Stomach (tissue), 9 donors: ENCODE measurements around the gene NPDC1. TPM values are rescaled to one million over a fixed set of nuclear protein-coding genes. Genes with fewer than 3 reads are reported as not detected.

Experiments used
- DNase-seq, 2 donors: peaks; one replicate each; pipeline versions ENCODE4 v3.0.0 to v3.0.0-alpha.2; 2013 to 2019
- H3K27ac ChIP-seq, 5 donors: fragments of 200-600 bp in 4 of 5; sonication (generic) in 4 of 5; one replicate each; pipeline ENCODE4 v1.5.1; 2013 to 2019; ENCODE audit warnings: mild to moderate bottlenecking in 1 of 5, moderate library complexity in 1 of 5
- H3K27me3 ChIP-seq, 3 donors: fragments of 200-600 bp; sonication (generic); one replicate each; pipeline ENCODE4 v1.5.1; 2017 to 2019; ENCODE audit warnings: mixed run types in 1 of 3
- H3K36me3 ChIP-seq, 4 donors: fragments of 200-600 bp; sonication (generic); 1 replicate in 3 of 4; 2 replicates in 1 of 4; pipeline ENCODE4 v1.5.1; 2016 to 2019
- H3K4me1 ChIP-seq, 4 donors: fragments of 200-600 bp; sonication (generic); one replicate each; pipeline ENCODE4 v1.5.1; 2016 to 2019
- H3K4me3 ChIP-seq, 4 donors: fragments of 200-600 bp; sonication (generic) in 3 of 4; one replicate each; pipeline ENCODE4 v1.5.1; 2016 to 2019; ENCODE audit warnings: mild to moderate bottlenecking in 1 of 4
- H3K9me3 ChIP-seq, 4 donors: fragments of 200-600 bp; sonication (generic); one replicate each; pipeline ENCODE4 v1.5.1; 2016 to 2019
- CTCF ChIP-seq, 7 experiments: fragments of 450-650 bp in 4 of 7; fragments of 200-600 bp in 3 of 7; sonication (generic) in 3 of 7; IDR thresholded peaks; one replicate each; pipeline ENCODE4 v1.5.1; 2016 to 2019; ENCODE audit warnings: antibody characterized with exemption in 7 of 7, control low read depth in 2 of 7, mild to moderate bottlenecking in 1 of 7
- EP300 ChIP-seq: sonication (generic); formaldehyde crosslinking; IDR thresholded peaks from one replicate; pipeline ENCODE4 v1.6.1; 2017; ENCODE audit warnings: antibody characterized with exemption
- POLR2A ChIP-seq, 4 donors: fragments of 450-650 bp; IDR thresholded peaks; one replicate each; pipeline ENCODE4 v1.6.1; 2016; ENCODE audit warnings: antibody characterized with exemption in 4 of 4, control low read depth in 2 of 4, mild to moderate bottlenecking in 1 of 4, moderate library complexity in 1 of 4
- POLR2AphosphoS5 ChIP-seq, 3 donors: sonication (generic); formaldehyde crosslinking; IDR thresholded peaks; one replicate each; pipeline ENCODE4 v1.6.1; 2016; ENCODE audit warnings: antibody characterized with exemption in 3 of 3
- WGBS, 5 donors: extraction: QIAGEN DNeasy Blood & Tissue Kit in 3 of 5; methylation state at CpG; one replicate each; pipeline versions ENCODE4 v1.1.5 to v1.1.7; 2013 to 2018; 5-methylcytosine and 5-hydroxymethylcytosine counted together
- intact Hi-C: fragments of 100-400 bp; cut with DNase I; formaldehyde crosslinking; loops from one replicate; pipeline ENCODE4 v1.15.1; 2023; ENCODE audit warnings: low total_unique reads
- polyA plus RNA-seq, 3 donors: library from polyadenylated mRNA; stranded (reverse); fragments of 200-250 nt; gene quantifications; one replicate each; pipeline ENCODE4 v1.2.3, GENCODE V29; 2013
- total RNA-seq, 5 donors: library from RNA; depleted of rRNA; stranded (reverse); fragments of >200 nt; gene quantifications; one replicate each; pipeline versions ENCODE4 v1.1.0 to v1.2.3, GENCODE V29; 2014 to 2016
- donor health status: healthy with polysubstance abuse.
- donor health status: Bipolar disorder and iron deficiency.
- donor health status: healthy.

NPDC1 gene
- total and polyA plus RNA-seq, 8 donors, result 20.0 to 276 (median 180) TPM

GRCh38 chr9:137078701-137079400, 32.9 kb upstream of the NPDC1 start:
- intact Hi-C loops, result no loop called here

GRCh38 chr9:137077758-137078693, 32.0 kb upstream of the NPDC1 start:
- TF ChIP-seq POLR2AphosphoS5 (IDR thresholded peaks at IDR 0.05) (no peak), EP300 (no peak), POLR2A (IDR thresholded peaks at IDR 0.05) (no peak), CTCF (IDR thresholded peaks at IDR 0.05) (no peak)
- Histone ChIP-seq H3K27ac (peak overlapping the region; percentile 53 to 75 (median 67)), H3K27me3 (peaks cover 0 to 31% (median 0%) of the 10 kb centered on the region in 3 donors), H3K9me3 (no peaks in the 10 kb centered on the region), H3K4me1 (peaks cover 18 to 41% (median 35%) of the 10 kb centered on the region in 4 donors), H3K4me3 (peak overlapping the region; percentile 55 to 85 (median 70)), H3K36me3 (peaks cover 15 to 46% (median 44%) of the 10 kb centered on the region in 4 donors)
- 8 to 30% (median 9%) methylated on average over 31 to 76 of the region's 76 CpGs for WGBS, 5 donors
- intact Hi-C loops, result no loop called here
- peak in 1 of 2 donors; percentile 75 for DNase-seq

More at GRCh38 chr9:137078701-137079400, 32.9 kb upstream of the NPDC1 start:
- H3K27me3 ChIP-seq, result peaks cover 0 to 31% (median 0%) of the 10 kb centered on the region in 3 donors
- DNase-seq, result peak in 1 of 2 donors; percentile 49
- peaks cover 18 to 45% (median 41%) of the 10 kb centered on the region in 4 donors for H3K4me1 ChIP-seq
- peak overlapping the region in 2 of 5 donors; percentile 53 to 69 for H3K27ac ChIP-seq
- peak overlapping the region; percentile 55 to 85 (median 70) for H3K4me3 ChIP-seq
- TF ChIP-seq EP300, result no peak
- no peak for TF ChIP-seq POLR2A (IDR thresholded peaks at IDR 0.05)
- TF ChIP-seq CTCF (IDR thresholded peaks at IDR 0.05), result no peak
- TF ChIP-seq POLR2AphosphoS5 (IDR thresholded peaks at IDR 0.05), result no peak
- H3K36me3 ChIP-seq, result peaks cover 15 to 49% (median 47%) of the 10 kb centered on the region in 4 donors
- WGBS, 5 donors, result 45 to 66% (median 60%) methylated on average over 22 to 51 of the region's 51 CpGs
- H3K9me3 ChIP-seq, result no peaks in the 10 kb centered on the region

GRCh38 chr9:137077010-137077747, 31.2 kb upstream of the NPDC1 start, which contains the start of gene UAP1L1:
Gene UAP1L1 (plus strand): TSS chr9:137077517. CDS start chr9:137077533, 16 bp downstream.
- peak within 1 kb of the TSS; percentile 64 to 75 (median 69) for H3K27ac ChIP-seq
- no peaks in the 10 kb centered on the region for H3K9me3 ChIP-seq
- 2 to 3% (median 2%) methylated on average over 47 to 84 of the region's 87 CpGs for WGBS, 5 donors
- H3K36me3 ChIP-seq, result peaks cover 15 to 37% (median 35%) of the 10 kb centered on the region in 4 donors
- TF ChIP-seq POLR2AphosphoS5 (IDR thresholded peaks at IDR 0.05) (peak in 2 of 3 donors; percentile 62 to 64), EP300 (no peak)
- H3K4me1 ChIP-seq, result peaks cover 18 to 35% (median 33%) of the 10 kb centered on the region in 4 donors
- H3K27me3 ChIP-seq, result peaks cover 0 to 31% (median 0%) of the 10 kb centered on the region in 3 donors
- peak; percentile 78 to 84 for DNase-seq
- H3K4me3 ChIP-seq, result peak within 1 kb of the TSS; percentile 55 to 85 (median 70)
- intact Hi-C loops, result no loop called here

GRCh38 chr9:137076636-137077009, 30.6 kb upstream of the NPDC1 start:
- peaks cover 15 to 32% (median 30%) of the 10 kb centered on the region in 4 donors for H3K36me3 ChIP-seq
- intact Hi-C loops, result no loop called here
- H3K27ac ChIP-seq, result peak overlapping the region; percentile 22 to 75 (median 67)
- H3K27me3 ChIP-seq, result peaks cover 0 to 31% (median 0%) of the 10 kb centered on the region in 3 donors
- peaks cover 18 to 36% (median 33%) of the 10 kb centered on the region in 4 donors for H3K4me1 ChIP-seq
- no peak for DNase-seq
- TF ChIP-seq POLR2AphosphoS5 (IDR thresholded peaks at IDR 0.05) (no peak), POLR2A (IDR thresholded peaks at IDR 0.05) (no peak), CTCF (IDR thresholded peaks at IDR 0.05) (no peak), EP300 (no peak)
- H3K9me3 ChIP-seq, result no peaks in the 10 kb centered on the region
- WGBS, 5 donors, result 70 to 78% (median 73%) methylated on average over 14 to 15 of the region's 15 CpGs
- peak overlapping the region; percentile 55 to 85 (median 70) for H3K4me3 ChIP-seq
